Subcutaneous adipose tissue (tissue), 4 donors: ENCODE data around the gene ADAM10. TPM values are rescaled to one million over a fixed set of nuclear protein-coding genes. Genes with fewer than 3 reads are reported as not detected.

Experiments used
- total RNA-seq, 4 donors: library from RNA; depleted of rRNA; stranded (reverse); fragments of >200 nt; gene quantifications; one replicate each; pipeline ENCODE4 v1.1.0, GENCODE V29; 2016
- TF ChIP-seq, protein P1 (sequence below): fragments of 450-650 bp; IDR thresholded peaks from one replicate; pipeline ENCODE4 v1.5.1; 2016; ENCODE audit warnings: low read depth, mild to moderate bottlenecking, control low read depth, antibody characterized with exemption, moderate library complexity

ADAM10 gene
- total RNA-seq, 4 donors from 2014 or later: 55.4 to 105 (median 57.6) TPM

- TF ChIP-seq, protein P1, sequence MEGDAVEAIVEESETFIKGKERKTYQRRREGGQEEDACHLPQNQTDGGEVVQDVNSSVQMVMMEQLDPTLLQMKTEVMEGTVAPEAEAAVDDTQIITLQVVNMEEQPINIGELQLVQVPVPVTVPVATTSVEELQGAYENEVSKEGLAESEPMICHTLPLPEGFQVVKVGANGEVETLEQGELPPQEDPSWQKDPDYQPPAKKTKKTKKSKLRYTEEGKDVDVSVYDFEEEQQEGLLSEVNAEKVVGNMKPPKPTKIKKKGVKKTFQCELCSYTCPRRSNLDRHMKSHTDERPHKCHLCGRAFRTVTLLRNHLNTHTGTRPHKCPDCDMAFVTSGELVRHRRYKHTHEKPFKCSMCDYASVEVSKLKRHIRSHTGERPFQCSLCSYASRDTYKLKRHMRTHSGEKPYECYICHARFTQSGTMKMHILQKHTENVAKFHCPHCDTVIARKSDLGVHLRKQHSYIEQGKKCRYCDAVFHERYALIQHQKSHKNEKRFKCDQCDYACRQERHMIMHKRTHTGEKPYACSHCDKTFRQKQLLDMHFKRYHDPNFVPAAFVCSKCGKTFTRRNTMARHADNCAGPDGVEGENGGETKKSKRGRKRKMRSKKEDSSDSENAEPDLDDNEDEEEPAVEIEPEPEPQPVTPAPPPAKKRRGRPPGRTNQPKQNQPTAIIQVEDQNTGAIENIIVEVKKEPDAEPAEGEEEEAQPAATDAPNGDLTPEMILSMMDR: no peak
Observed at GRCh38 chr15:58710701-58711100, 38.8 kb downstream of the ADAM10 start.

- TF ChIP-seq, protein P1: no peak
Observed at GRCh38 chr15:58707397-58707796, 42.1 kb downstream of the ADAM10 start.

DNA sequence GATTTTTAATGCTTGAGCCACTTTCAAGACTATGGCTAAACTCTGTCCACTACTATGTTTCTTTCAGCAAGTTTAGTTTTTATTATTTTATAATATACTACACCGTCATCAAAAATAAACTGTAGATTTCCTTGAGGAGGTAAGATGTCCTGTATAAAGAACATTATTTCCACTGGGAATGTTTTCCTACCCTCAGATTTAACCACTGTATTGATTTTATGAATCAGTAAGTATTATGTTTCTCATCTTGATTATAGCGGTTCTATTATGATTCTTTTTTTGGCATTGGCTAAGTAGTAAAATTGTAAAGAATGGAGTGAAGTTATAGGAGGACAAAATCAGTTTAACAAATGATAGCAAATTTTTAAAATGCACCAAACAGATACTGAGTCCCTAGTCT lies 44.4 kb downstream of the ADAM10 start:
- TF ChIP-seq, protein P1: no peak

GRCh38 chr15:58704155-58704865 lies 45.2 kb downstream of the ADAM10 start:
- TF ChIP-seq, protein P1: no peak

DNA sequence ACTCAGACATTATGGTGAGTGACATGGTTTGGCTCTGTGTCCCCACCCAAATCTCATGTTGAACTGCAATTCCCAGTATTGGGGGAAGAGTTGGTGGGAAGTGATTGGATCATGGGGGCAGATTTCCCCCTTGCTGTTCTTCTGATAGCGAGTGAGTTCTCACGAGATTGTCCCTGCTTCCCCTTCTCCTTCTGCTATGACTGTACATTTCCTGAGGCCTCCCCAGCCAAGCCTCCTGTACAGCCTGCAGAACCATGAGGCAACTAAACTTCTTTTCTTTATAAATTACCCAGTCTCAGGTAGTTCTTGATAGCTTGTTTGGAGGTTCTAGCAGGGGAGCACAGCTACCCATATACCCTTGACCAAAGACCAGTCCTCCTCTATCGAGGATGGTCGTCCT lies 45.9 kb downstream of the ADAM10 start:
- TF ChIP-seq, protein P1: no peak

DNA sequence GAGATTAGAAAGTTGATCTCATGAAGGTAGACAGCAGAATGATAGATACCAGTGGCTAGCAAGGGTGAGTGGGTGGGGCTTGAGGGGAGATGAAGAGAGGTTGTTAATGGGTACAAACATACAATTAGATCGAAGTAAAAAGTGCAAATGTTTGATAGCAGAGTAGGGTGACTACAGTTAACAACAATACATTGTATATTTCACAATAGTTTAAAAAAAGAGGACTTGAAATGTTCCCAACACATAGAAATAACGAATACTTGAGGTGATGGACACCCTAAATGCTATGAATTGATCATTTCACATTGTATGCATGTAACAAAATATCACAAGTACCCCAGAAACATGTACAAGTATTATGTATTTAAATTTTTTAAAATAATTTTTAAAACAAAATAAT lies 47.3 kb downstream of the ADAM10 start:
- TF ChIP-seq, protein P1: no peak

DNA sequence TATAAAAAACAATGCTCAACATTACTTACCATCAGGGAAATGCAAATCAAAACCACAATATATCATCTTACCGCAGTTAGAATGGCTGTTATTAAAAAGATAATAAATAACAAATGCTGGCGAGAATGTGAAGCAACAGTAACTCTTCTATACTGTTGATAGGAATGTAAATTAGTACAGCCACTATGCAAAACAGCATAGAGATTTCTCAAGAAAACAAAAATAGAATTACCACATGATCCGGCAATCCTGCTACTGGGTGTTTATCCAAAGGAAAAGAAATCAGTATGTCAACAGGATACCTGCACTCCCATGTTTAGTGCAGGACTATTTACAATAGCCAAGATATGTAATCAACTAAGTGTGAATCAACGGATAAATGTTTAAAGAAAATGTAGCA lies 48.1 kb downstream of the ADAM10 start:
- TF ChIP-seq, protein P1: no peak
